HEK293T (cell line): ENCODE measurements around the gene EIF2B5.

Source experiments
- ARNT ChIP-seq: fragments of 450-650 bp; IDR thresholded peaks from 2 replicates; pipeline ENCODE4 v1.6.1; 2017; ENCODE audit warnings: mild to moderate bottlenecking
- BHLHE40 ChIP-seq: fragments of 450-650 bp; IDR thresholded peaks from 2 replicates; pipeline ENCODE4 v1.6.1; 2016; ENCODE audit warnings: mild to moderate bottlenecking, moderate library complexity, borderline replicate concordance
- CTBP1 ChIP-seq: fragments of 450-650 bp; IDR thresholded peaks from 2 replicates; pipeline ENCODE4 v1.6.1; 2016; ENCODE audit warnings: borderline replicate concordance
- ELF4 ChIP-seq: fragments of 450-650 bp; IDR thresholded peaks from 2 replicates; pipeline ENCODE4 v1.6.1; 2017; ENCODE audit warnings: antibody characterized with exemption
- FOXK2 ChIP-seq: fragments of 450-650 bp; IDR thresholded peaks from 2 replicates; pipeline ENCODE4 v1.6.1; 2016; ENCODE audit warnings: mild to moderate bottlenecking
- FOXM1 ChIP-seq: fragments of 450-650 bp; IDR thresholded peaks from 2 replicates; pipeline ENCODE4 v1.6.1; 2017; ENCODE audit warnings: mild to moderate bottlenecking, borderline replicate concordance
- HDGF ChIP-seq: fragments of 450-650 bp; IDR thresholded peaks from 2 replicates; pipeline ENCODE4 v1.6.1; 2017; ENCODE audit warnings: antibody characterized with exemption, borderline replicate concordance
- LEF1 ChIP-seq: fragments of 450-650 bp; IDR thresholded peaks from 2 replicates; pipeline ENCODE4 v1.6.1; 2017; ENCODE audit warnings: mild to moderate bottlenecking, borderline replicate concordance
- NFRKB ChIP-seq: fragments of 450-650 bp; IDR thresholded peaks from 2 replicates; pipeline ENCODE4 v1.6.1; 2016; ENCODE audit warnings: mild to moderate bottlenecking, moderate library complexity
- SP1 ChIP-seq: fragments of 450-650 bp; IDR thresholded peaks from 2 replicates; pipeline ENCODE4 v1.6.1; 2017
- SUZ12 ChIP-seq: fragments of 450-650 bp; IDR thresholded peaks from 2 replicates; pipeline ENCODE4 v1.6.1; 2016; ENCODE audit warnings: mild to moderate bottlenecking
- TARDBP ChIP-seq: fragments of 450-650 bp; IDR thresholded peaks from 2 replicates; pipeline ENCODE4 v1.6.1; 2016
- ZNF384 ChIP-seq: fragments of 450-650 bp; IDR thresholded peaks from 2 replicates; pipeline ENCODE4 v1.6.1; 2016
- TF ChIP-seq, protein P1 (sequence below): fragments of 450-650 bp; IDR thresholded peaks from 2 replicates; pipeline ENCODE4 v1.6.1; 2016

DNA sequence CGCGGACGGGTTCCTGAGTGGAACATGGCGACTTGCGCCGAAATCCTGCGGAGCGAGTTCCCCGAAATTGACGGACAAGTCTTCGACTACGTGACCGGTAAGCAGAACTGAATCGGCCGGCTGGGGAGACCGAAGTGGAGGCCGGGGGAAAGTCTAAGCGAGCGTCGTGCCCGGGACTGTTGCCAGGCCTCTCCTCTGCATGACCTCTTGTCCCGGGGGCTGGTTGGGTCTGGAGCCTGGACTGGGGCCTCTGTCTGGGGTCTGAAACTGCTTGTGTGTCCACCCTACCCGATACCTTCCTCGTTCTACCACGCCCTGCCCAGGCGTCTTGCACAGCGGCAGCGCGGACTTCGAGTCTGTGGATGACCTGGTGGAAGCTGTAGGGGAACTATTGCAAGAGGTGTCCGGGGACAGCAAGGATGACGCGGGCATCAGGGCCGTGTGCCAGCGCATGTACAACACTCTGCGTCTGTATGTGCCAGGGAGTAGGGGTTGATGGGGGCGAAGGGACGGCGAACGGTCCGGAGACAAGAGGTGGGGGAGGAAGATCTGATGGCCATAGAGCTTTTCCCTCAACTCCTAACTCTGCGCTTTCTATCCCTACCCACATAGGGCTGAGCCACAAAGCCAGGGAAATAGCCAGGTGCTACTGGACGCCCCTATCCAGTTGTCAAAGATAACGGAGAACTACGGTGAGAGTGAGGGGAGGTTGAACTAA lies 51.2 kb downstream of the EIF2B5 start, which contains the start of gene ABCF3:
- no peak for TF ChIP-seq HDGF
- no peak for TF ChIP-seq FOXK2
- TF ChIP-seq, protein P1, sequence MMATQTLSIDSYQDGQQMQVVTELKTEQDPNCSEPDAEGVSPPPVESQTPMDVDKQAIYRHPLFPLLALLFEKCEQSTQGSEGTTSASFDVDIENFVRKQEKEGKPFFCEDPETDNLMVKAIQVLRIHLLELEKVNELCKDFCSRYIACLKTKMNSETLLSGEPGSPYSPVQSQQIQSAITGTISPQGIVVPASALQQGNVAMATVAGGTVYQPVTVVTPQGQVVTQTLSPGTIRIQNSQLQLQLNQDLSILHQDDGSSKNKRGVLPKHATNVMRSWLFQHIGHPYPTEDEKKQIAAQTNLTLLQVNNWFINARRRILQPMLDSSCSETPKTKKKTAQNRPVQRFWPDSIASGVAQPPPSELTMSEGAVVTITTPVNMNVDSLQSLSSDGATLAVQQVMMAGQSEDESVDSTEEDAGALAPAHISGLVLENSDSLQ: no peak
- TF ChIP-seq NFRKB: no peak
- no peak for TF ChIP-seq SUZ12
- no peak for TF ChIP-seq SP1
- no peak for TF ChIP-seq FOXM1
- no peak for TF ChIP-seq TARDBP
- no peak for TF ChIP-seq BHLHE40
- no peak for TF ChIP-seq ARNT
- no peak for TF ChIP-seq LEF1
- no peak for TF ChIP-seq ZNF384
- TF ChIP-seq ELF4: no peak
- no peak for TF ChIP-seq CTBP1
